HCT116 (cell line): ENCODE measurements around the gene KANSL3.

Experiments
- CEBPB ChIP-seq: IDR thresholded peaks from 2 replicates; pipeline ENCODE4 v1.6.1; 2012; ENCODE audit warnings: low read depth
- SP1 ChIP-seq: IDR thresholded peaks from 2 replicates; pipeline ENCODE4 v1.6.1; 2012; ENCODE audit warnings: low read depth
- ZFX ChIP-seq: fragments of 450-650 bp; IDR thresholded peaks from 2 replicates; pipeline ENCODE4 v1.6.1; 2017
- TF ChIP-seq, protein P1 (sequence below), 3 experiments: fragments of 200-600 bp in 1 of 3; sonication (generic) in 1 of 3; IDR thresholded peaks in 2 of 3; conservative IDR thresholded peaks in 1 of 3; 2 replicates each; pipeline ENCODE4 v1.5.1; 2012 to 2017; ENCODE audit warnings: low read depth in 2 of 3, low read length in 2 of 3, antibody characterized with exemption in 1 of 3, borderline replicate concordance in 1 of 3, control low read depth in 1 of 3, mild to moderate bottlenecking in 1 of 3, mixed read lengths in 1 of 3, mixed run types in 1 of 3, moderate library complexity in 1 of 3; ENCODE audit not compliant: insufficient read depth in 1 of 3
- TF ChIP-seq, protein P2 (sequence below): IDR thresholded peaks from 2 replicates; pipeline ENCODE4 v1.6.1; 2012
- TF ChIP-seq, protein P3 (sequence below): IDR thresholded peaks from 2 replicates; pipeline ENCODE4 v1.6.1; 2012; ENCODE audit warnings: low read depth

DNA sequence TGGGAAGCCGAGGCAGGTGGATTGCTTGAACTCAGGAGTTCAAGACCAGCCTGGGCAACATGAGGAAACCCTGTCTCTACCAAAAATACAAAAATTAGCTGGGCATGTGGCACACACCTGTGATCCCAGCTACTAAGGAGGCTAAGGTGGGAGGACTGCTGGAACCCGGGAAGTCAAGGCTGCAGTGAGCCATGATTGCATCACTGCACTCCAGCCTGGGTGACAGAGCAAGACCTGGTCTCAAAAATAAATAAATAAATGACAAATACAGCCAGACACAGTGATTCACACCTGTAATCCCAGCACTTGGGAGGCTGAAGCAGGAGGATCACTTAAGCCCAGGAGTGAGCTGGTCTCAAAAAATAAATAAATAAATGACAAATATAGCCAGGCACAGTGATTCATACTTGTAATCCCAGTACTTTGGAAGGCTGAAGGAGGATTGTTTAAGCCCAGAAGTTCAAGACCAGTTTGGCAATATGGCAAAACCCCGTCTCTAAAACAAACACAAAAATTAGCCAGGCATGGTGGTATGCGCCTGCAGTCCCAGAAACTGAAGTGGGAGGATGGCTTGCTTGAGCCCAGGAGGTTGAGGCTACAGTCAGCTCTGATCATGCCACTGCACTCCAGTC, 6.2 kb downstream of the KANSL3 start:
- TF ChIP-seq, protein P1, sequence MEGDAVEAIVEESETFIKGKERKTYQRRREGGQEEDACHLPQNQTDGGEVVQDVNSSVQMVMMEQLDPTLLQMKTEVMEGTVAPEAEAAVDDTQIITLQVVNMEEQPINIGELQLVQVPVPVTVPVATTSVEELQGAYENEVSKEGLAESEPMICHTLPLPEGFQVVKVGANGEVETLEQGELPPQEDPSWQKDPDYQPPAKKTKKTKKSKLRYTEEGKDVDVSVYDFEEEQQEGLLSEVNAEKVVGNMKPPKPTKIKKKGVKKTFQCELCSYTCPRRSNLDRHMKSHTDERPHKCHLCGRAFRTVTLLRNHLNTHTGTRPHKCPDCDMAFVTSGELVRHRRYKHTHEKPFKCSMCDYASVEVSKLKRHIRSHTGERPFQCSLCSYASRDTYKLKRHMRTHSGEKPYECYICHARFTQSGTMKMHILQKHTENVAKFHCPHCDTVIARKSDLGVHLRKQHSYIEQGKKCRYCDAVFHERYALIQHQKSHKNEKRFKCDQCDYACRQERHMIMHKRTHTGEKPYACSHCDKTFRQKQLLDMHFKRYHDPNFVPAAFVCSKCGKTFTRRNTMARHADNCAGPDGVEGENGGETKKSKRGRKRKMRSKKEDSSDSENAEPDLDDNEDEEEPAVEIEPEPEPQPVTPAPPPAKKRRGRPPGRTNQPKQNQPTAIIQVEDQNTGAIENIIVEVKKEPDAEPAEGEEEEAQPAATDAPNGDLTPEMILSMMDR (IDR thresholded peaks at IDR 0.05 in 2 of 3, conservative IDR thresholded peaks at IDR 0.05 in 1 of 3; ENCODE audit: borderline replicate concordance in 1 of 3, insufficient read depth in 1 of 3, low read depth in 2 of 3, low read length in 2 of 3), result no peak
- TF ChIP-seq ZFX, result no peak
- no peak for TF ChIP-seq SP1
- TF ChIP-seq CEBPB, result no peak
- TF ChIP-seq, protein P2, sequence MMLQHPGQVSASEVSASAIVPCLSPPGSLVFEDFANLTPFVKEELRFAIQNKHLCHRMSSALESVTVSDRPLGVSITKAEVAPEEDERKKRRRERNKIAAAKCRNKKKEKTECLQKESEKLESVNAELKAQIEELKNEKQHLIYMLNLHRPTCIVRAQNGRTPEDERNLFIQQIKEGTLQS, result no peak
- TF ChIP-seq, protein P3, sequence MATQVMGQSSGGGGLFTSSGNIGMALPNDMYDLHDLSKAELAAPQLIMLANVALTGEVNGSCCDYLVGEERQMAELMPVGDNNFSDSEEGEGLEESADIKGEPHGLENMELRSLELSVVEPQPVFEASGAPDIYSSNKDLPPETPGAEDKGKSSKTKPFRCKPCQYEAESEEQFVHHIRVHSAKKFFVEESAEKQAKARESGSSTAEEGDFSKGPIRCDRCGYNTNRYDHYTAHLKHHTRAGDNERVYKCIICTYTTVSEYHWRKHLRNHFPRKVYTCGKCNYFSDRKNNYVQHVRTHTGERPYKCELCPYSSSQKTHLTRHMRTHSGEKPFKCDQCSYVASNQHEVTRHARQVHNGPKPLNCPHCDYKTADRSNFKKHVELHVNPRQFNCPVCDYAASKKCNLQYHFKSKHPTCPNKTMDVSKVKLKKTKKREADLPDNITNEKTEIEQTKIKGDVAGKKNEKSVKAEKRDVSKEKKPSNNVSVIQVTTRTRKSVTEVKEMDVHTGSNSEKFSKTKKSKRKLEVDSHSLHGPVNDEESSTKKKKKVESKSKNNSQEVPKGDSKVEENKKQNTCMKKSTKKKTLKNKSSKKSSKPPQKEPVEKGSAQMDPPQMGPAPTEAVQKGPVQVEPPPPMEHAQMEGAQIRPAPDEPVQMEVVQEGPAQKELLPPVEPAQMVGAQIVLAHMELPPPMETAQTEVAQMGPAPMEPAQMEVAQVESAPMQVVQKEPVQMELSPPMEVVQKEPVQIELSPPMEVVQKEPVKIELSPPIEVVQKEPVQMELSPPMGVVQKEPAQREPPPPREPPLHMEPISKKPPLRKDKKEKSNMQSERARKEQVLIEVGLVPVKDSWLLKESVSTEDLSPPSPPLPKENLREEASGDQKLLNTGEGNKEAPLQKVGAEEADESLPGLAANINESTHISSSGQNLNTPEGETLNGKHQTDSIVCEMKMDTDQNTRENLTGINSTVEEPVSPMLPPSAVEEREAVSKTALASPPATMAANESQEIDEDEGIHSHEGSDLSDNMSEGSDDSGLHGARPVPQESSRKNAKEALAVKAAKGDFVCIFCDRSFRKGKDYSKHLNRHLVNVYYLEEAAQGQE, result no peak
